ENCODE measurements around the gene C2orf68.

DNA sequence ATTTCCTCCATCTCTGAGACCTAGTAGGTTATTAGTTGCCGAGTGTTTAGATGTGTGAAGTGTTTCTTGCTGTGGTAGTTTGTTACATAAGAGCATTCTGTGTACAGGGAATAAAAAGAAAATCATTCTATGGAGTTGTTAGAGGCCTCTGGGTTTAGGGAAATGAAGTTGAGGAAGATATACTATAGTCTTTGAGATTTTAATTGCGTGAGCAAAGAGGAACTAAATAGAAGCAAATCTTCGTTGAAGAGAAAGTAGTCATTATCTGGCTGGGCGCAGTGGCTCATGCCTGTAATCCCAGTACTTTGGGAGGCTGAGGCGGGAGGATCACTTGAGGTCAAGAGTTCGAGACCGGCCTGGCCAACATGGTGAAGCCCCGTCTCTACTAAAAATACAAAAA lies 23.1 kb upstream of the C2orf68 start:
- TF ChIP-seq, protein P1, sequence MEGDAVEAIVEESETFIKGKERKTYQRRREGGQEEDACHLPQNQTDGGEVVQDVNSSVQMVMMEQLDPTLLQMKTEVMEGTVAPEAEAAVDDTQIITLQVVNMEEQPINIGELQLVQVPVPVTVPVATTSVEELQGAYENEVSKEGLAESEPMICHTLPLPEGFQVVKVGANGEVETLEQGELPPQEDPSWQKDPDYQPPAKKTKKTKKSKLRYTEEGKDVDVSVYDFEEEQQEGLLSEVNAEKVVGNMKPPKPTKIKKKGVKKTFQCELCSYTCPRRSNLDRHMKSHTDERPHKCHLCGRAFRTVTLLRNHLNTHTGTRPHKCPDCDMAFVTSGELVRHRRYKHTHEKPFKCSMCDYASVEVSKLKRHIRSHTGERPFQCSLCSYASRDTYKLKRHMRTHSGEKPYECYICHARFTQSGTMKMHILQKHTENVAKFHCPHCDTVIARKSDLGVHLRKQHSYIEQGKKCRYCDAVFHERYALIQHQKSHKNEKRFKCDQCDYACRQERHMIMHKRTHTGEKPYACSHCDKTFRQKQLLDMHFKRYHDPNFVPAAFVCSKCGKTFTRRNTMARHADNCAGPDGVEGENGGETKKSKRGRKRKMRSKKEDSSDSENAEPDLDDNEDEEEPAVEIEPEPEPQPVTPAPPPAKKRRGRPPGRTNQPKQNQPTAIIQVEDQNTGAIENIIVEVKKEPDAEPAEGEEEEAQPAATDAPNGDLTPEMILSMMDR (conservative IDR thresholded peaks at IDR 0.05 in 1 of 2, IDR thresholded peaks at IDR 0.05 in 1 of 2; ENCODE audit: low read depth in 1 of 2, low read length in 2 of 2): no peak
- no peak for TF ChIP-seq EZH2 (IDR thresholded peaks at IDR 0.05; ENCODE audit: low read length, missing control alignments)
